K562 (cell line): ENCODE data around the gene CDC14A. TPM values are rescaled to one million over a fixed set of nuclear protein-coding genes. Genes with fewer than 3 reads are reported as not detected.

Experiments used
- ATAC-seq: fragments of 200-7000 bp; cut with Tn5 transposase; 3 replicates; pipeline ENCODE4 v1.9.1; 2020; ENCODE audit warnings: moderate library complexity
- BruUV-seq: library from RNA; stranded (reverse); fragments of 400-500 nt; replicated peaks from 2 replicates; lab custom pipeline; 2021; lab: Mats Ljungman, UMichigan
- CTCF ChIA-PET: fragments of 300-600 bp; formaldehyde crosslinking; extraction: SDS; loops from one replicate; lab custom pipeline; 2021; ENCODE audit warnings: low intra/inter-chr PET ratio; lab: Yijun Ruan, JAX
- POLR2A ChIA-PET: fragments of 300-600, 350-650 bp; sonication (Branson Sonifier 250); formaldehyde crosslinking; extraction: SDS; loops from one replicate; lab custom pipeline; 2021; ENCODE audit warnings: antibody characterized with exemption, inconsistent platforms; lab: Yijun Ruan, JAX
- DNase-seq, 4 experiments: peaks; one replicate each; pipeline versions ENCODE4 v3.0.0 to v3.0.0-alpha.2; 2011 to 2018; ENCODE audit warnings: low spot score in 3 of 4, mixed read lengths in 3 of 4; ENCODE audit errors: extremely low read depth in 1 of 4
- FAIRE-seq: peaks from 2 replicates; lab custom pipeline; 2011; peaks lifted over from hg19 to GRCh38; lab: Jason Lieb, UNC
- H2AFZ ChIP-seq: 2 replicates; pipeline ENCODE4 v1.6.0; 2011; ENCODE audit warnings: low read depth, low read length, control low read depth, inconsistent platforms
- H3K27ac ChIP-seq: fragments of 200-600 bp; 3 replicates; pipeline ENCODE4 v1.8.0; 2011; ENCODE audit warnings: low read depth, mild to moderate bottlenecking, control low read depth, inconsistent platforms, low read length, moderate library complexity, mixed read lengths; ENCODE audit errors: extremely low read depth
- H3K27me3 ChIP-seq, 2 experiments: fragments of 300-600 bp in 1 of 2; 2 replicates in 1 of 2; 3 replicates in 1 of 2; pipeline versions ENCODE4 v1.6.0 to v1.8.0; 2011; ENCODE audit warnings: inconsistent platforms in 2 of 2, low read length in 2 of 2, mild to moderate bottlenecking in 1 of 2, mixed read lengths in 1 of 2, moderate library complexity in 1 of 2; ENCODE audit not compliant: control insufficient read depth in 2 of 2, insufficient read depth in 2 of 2
- H3K36me3 ChIP-seq: fragments of 300-600 bp; 3 replicates; pipeline ENCODE4 v1.8.0; 2011; ENCODE audit warnings: mild to moderate bottlenecking, low read length, inconsistent platforms; ENCODE audit not compliant: control insufficient read depth, insufficient read depth
- H3K4me1 ChIP-seq, 2 experiments: fragments of 200-600 bp in 1 of 2; replicated peaks in 1 of 2; 2 replicates in 1 of 2; 3 replicates in 1 of 2; pipeline versions ENCODE4 v1.5.1 to v1.8.0; 2011; ENCODE audit warnings: inconsistent platforms in 2 of 2, low read length in 2 of 2, mild to moderate bottlenecking in 1 of 2, mixed read lengths in 1 of 2, moderate library complexity in 1 of 2; ENCODE audit not compliant: control insufficient read depth in 2 of 2, insufficient read depth in 2 of 2
- H3K4me2 ChIP-seq: 2 replicates; pipeline ENCODE4 v1.6.1; 2011; ENCODE audit warnings: low read length, control low read depth, inconsistent platforms, mixed read lengths; ENCODE audit not compliant: insufficient read depth
- H3K4me3 ChIP-seq: fragments of 200-600 bp; sonication (generic), shearing (Covaris generic); 2 replicates; pipeline ENCODE4 v1.5.1; 2016; ENCODE audit warnings: control low read depth, inconsistent platforms
- H3K79me2 ChIP-seq: fragments of 200-600 bp; 3 replicates; pipeline ENCODE4 v1.8.0; 2011; ENCODE audit warnings: low read length, inconsistent platforms; ENCODE audit not compliant: control insufficient read depth, insufficient read depth
- H3K9ac ChIP-seq, 2 experiments: 2 replicates each; pipeline versions ENCODE4 v1.6.0 to v1.6.1; 2011; ENCODE audit warnings: low read depth in 2 of 2, low read length in 2 of 2, control low read depth in 1 of 2, inconsistent platforms in 1 of 2, mild to moderate bottlenecking in 1 of 2, mixed read lengths in 1 of 2; ENCODE audit not compliant: insufficient read depth in 1 of 2
- H3K9me1 ChIP-seq: one replicate; pipeline ENCODE4 v1.6.0; 2011; ENCODE audit warnings: inconsistent platforms, mild to moderate bottlenecking, low read length, moderate library complexity; ENCODE audit not compliant: control insufficient read depth, insufficient read depth
- H3K9me3 ChIP-seq: replicated peaks from 2 replicates; pipeline ENCODE4 v1.5.1; 2011; ENCODE audit warnings: low read depth, low read length, inconsistent platforms; ENCODE audit not compliant: control insufficient read depth, insufficient read depth
- H4K20me1 ChIP-seq: replicated peaks from 2 replicates; pipeline ENCODE4 v1.6.1; 2011; ENCODE audit warnings: low read length, inconsistent platforms, mixed read lengths; ENCODE audit not compliant: control insufficient read depth, insufficient read depth
- CTBP1 ChIP-seq: fragments of 450-650 bp; IDR thresholded peaks from 2 replicates; pipeline ENCODE4 v1.6.1; 2016; ENCODE audit warnings: borderline replicate concordance
- VEZF1 ChIP-seq: fragments of 200-800 bp; sonication (Bioruptor generic); IDR thresholded peaks from 2 replicates; pipeline ENCODE4 v1.6.1; 2017; ENCODE audit warnings: missing genetic modification characterization, missing compliant biosample characterization
- ZFX ChIP-seq: sonication (generic); formaldehyde crosslinking; IDR thresholded peaks from 2 replicates; pipeline ENCODE4 v1.8.0; 2022; ENCODE audit warnings: mild to moderate bottlenecking, missing genetic modification reagents, moderate library complexity
- ZNF124 ChIP-seq: sonication (generic); formaldehyde crosslinking; IDR thresholded peaks from 2 replicates; pipeline ENCODE4 v1.8.1; 2022; ENCODE audit warnings: missing genetic modification reagents
- ZNF41 ChIP-seq: fragments of 250-450 bp; sonication (Bioruptor Pico); conservative IDR thresholded peaks from 2 replicates; pipeline ENCODE4 v1.4.0; 2020; ENCODE audit warnings: mild to moderate bottlenecking
- ZSCAN32 ChIP-seq: fragments of 450-650 bp; formaldehyde crosslinking; IDR thresholded peaks from 2 replicates; pipeline ENCODE4 v1.4.0; 2020; ENCODE audit warnings: mild to moderate bottlenecking, moderate library complexity
- WGBS: fragments of 100-300 bp; shearing (Covaris generic); methylation state at CpG from one replicate; pipeline ENCODE4 v1.1.6; 2016; ENCODE audit warnings: low coverage, mixed read lengths; ENCODE audit not compliant: insufficient coverage; ENCODE audit errors: missing lambda C conversion rate; 5-methylcytosine and 5-hydroxymethylcytosine counted together
- in situ Hi-C: fragments of 300-500 bp; cut with MboI; formaldehyde crosslinking; loops from 4 replicates; pipeline ENCODE4 v1.15.0; 2018; ENCODE audit warnings: inconsistent platforms, mixed read lengths
- intact Hi-C: fragments of 100-400 bp; cut with micrococcal nuclease; formaldehyde crosslinking; loops from 2 replicates; pipeline ENCODE4 v1.14.2; 2022
- polyA plus RNA-seq, 8 experiments: library from polyadenylated mRNA; depleted of rRNA in 4 of 8; stranded (reverse) in 5 of 8; unstranded in 3 of 8; fragments of >200 nt; fragmentation: Nextera tagmentation in 2 of 8; fragmentation: Illumina TruSeq in 1 of 8; extraction: Ambion mirVana in 2 of 8; extraction: Trizol in 1 of 8; gene quantifications; 2 replicates each; pipeline versions ENCODE4 v1.2.1 to v1.2.3, GENCODE V29; 2011 to 2014; ENCODE audit warnings: inconsistent platforms in 1 of 8, missing spikeins in 1 of 8
- total RNA-seq, 7 experiments: library from RNA; depleted of rRNA in 6 of 7; stranded (reverse); fragments of >200 nt in 6 of 7; fragmentation: Illumina TruSeq in 2 of 7; extraction: Trizol in 2 of 7; gene quantifications; 2 replicates each; pipeline versions ENCODE4 v1.2.1 to v1.2.3, GENCODE V29; 2011 to 2021; ENCODE audit warnings: low replicate concordance in 1 of 7
- TF ChIP-seq, protein P1 (sequence below): IDR thresholded peaks from 3 replicates; pipeline ENCODE4 v1.6.1; 2011; ENCODE audit warnings: borderline replicate concordance, mild to moderate bottlenecking, moderate library complexity; ENCODE audit not compliant: insufficient read length; ENCODE audit errors: extremely low read depth
- TF ChIP-seq, protein P2 (sequence below), 2 experiments: fragments of 150-350 bp in 1 of 2; IDR thresholded peaks; 2 replicates each; pipeline ENCODE4 v1.6.1; 2012 to 2016; ENCODE audit warnings: low read depth in 2 of 2, low read length in 2 of 2, mild to moderate bottlenecking in 1 of 2, moderate library complexity in 1 of 2
- TF ChIP-seq, protein P3 (sequence below), 2 experiments: IDR thresholded peaks; 2 replicates each; pipeline ENCODE4 v1.6.1; 2011; ENCODE audit warnings: borderline replicate concordance in 1 of 2, control low read depth in 1 of 2, low read depth in 1 of 2, low read length in 1 of 2, mild to moderate bottlenecking in 1 of 2, mixed read lengths in 1 of 2, moderate library complexity in 1 of 2; ENCODE audit not compliant: insufficient read depth in 1 of 2, insufficient read length in 1 of 2, poor library complexity in 1 of 2, severe bottlenecking in 1 of 2; ENCODE audit errors: extremely low read depth in 1 of 2

CDC14A gene
- total and polyA plus RNA-seq, 9 of the 15 experiments (the other 6 are each of a cell fraction or from before 2014, with no cell fraction given): 17.0 to 74.3 (median 33.4) TPM

DNA sequence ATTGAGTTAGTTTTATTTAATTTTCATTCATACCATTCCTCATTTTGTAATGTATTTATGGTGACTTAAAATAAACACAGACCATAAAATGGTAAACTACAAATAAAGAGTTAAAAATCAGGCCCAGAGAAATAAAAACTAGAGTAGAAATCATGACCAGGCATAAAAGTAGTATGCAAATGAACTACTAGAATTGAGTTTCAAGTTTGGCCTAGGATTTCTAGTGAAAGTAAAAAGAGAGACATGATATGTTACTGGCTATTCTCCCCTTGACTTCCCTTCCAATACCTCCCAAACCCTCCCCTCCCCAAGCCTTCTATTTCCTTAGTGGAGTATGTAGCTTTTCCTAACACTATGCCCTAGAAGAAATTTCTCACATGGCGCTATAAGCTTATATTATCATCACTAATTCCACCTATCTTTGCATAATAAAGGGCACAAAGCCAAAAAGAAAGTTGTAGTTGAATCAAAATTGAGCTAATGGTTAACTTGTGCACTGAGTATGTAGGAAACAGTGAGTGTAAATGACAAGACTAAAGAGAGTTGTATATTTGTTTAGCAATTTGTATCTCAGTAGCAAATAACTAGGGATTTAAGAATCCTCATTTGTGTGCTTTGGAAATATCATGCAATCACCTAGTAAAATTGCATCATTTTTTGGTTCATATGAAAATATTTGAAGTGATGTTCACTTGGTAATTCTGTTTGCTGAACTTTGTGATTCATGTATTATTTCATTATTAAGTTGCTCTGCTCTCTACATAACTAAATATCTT, 29.7 kb upstream of the CDC14A start:
- Histone ChIP-seq H3K9ac (no peak overlapping the region), H4K20me1 (no peaks in the 10 kb centered on the region), H3K4me1 (peaks cover 10 to 27% of the 10 kb centered on the region in 2 experiments), H3K36me3 (no peaks in the 10 kb centered on the region), H3K9me1 (no peaks in the 10 kb centered on the region), H2AFZ (peak overlapping the region; percentile 83), H3K4me2 (no peak overlapping the region), H3K27me3 (no peaks in the 10 kb centered on the region), H3K4me3 (no peak overlapping the region), H3K79me2 (no peaks in the 10 kb centered on the region), H3K27ac (peak overlapping the region; percentile 29; the same call in 2 of the 3 replicates), H3K9me3 (no peaks in the 10 kb centered on the region)
- no TSS peak for BruUV-seq
- intact Hi-C loops (no loop called here), in situ Hi-C loops (no loop called here)
- ATAC-seq (no peak), FAIRE-seq (no peak), DNase-seq (no peak)
- ChIA-PET POLR2A (interaction anchor here (1.1 to 1.6 kb wide), 2 partner anchors 21 to 25 kb away, joined by 3 read pairs; no protein-coding TSS in a partner anchor), CTCF (no interaction called here)
- 87% methylated on average over 1 of the region's 1 CpG for WGBS
- TF ChIP-seq, protein P1, sequence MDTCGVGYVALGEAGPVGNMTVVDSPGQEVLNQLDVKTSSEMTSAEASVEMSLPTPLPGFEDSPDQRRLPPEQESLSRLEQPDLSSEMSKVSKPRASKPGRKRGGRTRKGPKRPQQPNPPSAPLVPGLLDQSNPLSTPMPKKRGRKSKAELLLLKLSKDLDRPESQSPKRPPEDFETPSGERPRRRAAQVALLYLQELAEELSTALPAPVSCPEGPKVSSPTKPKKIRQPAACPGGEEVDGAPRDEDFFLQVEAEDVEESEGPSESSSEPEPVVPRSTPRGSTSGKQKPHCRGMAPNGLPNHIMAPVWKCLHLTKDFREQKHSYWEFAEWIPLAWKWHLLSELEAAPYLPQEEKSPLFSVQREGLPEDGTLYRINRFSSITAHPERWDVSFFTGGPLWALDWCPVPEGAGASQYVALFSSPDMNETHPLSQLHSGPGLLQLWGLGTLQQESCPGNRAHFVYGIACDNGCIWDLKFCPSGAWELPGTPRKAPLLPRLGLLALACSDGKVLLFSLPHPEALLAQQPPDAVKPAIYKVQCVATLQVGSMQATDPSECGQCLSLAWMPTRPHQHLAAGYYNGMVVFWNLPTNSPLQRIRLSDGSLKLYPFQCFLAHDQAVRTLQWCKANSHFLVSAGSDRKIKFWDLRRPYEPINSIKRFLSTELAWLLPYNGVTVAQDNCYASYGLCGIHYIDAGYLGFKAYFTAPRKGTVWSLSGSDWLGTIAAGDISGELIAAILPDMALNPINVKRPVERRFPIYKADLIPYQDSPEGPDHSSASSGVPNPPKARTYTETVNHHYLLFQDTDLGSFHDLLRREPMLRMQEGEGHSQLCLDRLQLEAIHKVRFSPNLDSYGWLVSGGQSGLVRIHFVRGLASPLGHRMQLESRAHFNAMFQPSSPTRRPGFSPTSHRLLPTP: no peak
- 0 out of 2 replicates have a peak, but pooled peaks have one; percentile 9 for TF ChIP-seq VEZF1 (CRISPR knock-in tag)
- TF ChIP-seq ZSCAN32: peak; percentile 90
- TF ChIP-seq CTBP1: no peak
- TF ChIP-seq, protein P2, sequence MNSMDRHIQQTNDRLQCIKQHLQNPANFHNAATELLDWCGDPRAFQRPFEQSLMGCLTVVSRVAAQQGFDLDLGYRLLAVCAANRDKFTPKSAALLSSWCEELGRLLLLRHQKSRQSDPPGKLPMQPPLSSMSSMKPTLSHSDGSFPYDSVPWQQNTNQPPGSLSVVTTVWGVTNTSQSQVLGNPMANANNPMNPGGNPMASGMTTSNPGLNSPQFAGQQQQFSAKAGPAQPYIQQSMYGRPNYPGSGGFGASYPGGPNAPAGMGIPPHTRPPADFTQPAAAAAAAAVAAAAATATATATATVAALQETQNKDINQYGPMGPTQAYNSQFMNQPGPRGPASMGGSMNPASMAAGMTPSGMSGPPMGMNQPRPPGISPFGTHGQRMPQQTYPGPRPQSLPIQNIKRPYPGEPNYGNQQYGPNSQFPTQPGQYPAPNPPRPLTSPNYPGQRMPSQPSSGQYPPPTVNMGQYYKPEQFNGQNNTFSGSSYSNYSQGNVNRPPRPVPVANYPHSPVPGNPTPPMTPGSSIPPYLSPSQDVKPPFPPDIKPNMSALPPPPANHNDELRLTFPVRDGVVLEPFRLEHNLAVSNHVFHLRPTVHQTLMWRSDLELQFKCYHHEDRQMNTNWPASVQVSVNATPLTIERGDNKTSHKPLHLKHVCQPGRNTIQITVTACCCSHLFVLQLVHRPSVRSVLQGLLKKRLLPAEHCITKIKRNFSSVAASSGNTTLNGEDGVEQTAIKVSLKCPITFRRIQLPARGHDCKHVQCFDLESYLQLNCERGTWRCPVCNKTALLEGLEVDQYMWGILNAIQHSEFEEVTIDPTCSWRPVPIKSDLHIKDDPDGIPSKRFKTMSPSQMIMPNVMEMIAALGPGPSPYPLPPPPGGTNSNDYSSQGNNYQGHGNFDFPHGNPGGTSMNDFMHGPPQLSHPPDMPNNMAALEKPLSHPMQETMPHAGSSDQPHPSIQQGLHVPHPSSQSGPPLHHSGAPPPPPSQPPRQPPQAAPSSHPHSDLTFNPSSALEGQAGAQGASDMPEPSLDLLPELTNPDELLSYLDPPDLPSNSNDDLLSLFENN (IDR thresholded peaks at IDR 0.05; ENCODE audit: low read depth in 2 of 2, low read length in 2 of 2): no peak
- TF ChIP-seq ZNF41 (CRISPR knock-in tag): no peak
- TF ChIP-seq, protein P3, sequence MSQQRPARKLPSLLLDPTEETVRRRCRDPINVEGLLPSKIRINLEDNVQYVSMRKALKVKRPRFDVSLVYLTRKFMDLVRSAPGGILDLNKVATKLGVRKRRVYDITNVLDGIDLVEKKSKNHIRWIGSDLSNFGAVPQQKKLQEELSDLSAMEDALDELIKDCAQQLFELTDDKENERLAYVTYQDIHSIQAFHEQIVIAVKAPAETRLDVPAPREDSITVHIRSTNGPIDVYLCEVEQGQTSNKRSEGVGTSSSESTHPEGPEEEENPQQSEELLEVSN (IDR thresholded peaks at IDR 0.05; ENCODE audit: borderline replicate concordance in 1 of 2, extremely low read depth in 1 of 2, insufficient read depth in 1 of 2, insufficient read length in 1 of 2, low read depth in 1 of 2, low read length in 1 of 2, poor library complexity in 1 of 2, severe bottlenecking in 1 of 2): no peak
- TF ChIP-seq ZFX (CRISPR knock-in tag): no peak
- TF ChIP-seq ZNF124 (CRISPR knock-in tag): no peak
